HK-2 (cell line): ENCODE measurements around the gene KIF26A.

Experiments
- DNase-seq: peaks from one replicate; pipeline ENCODE4 v3.0.0-alpha.2; 2018; ENCODE audit not compliant: unreplicated experiment

The KIF26A gene

GRCh38 chr14:104112609-104113571, 25.5 kb upstream of the KIF26A start:
- DNase-seq, result no peak

- DNase-seq, result no peak
These were observed 24.6 kb upstream of the KIF26A start for GRCh38 chr14:104113631-104114420.

GRCh38 chr14:104114421-104115130, 23.8 kb upstream of the KIF26A start:
- no peak for DNase-seq

- no peak for DNase-seq
These were observed 23.2 kb upstream of the KIF26A start for GRCh38 chr14:104115131-104115600.

GRCh38 chr14:104115691-104116287, 22.6 kb upstream of the KIF26A start:
- no peak for DNase-seq

- no peak for DNase-seq
These were observed 22.1 kb upstream of the KIF26A start for GRCh38 chr14:104116288-104116755.

GRCh38 chr14:104116756-104117340, 21.5 kb upstream of the KIF26A start:
- no peak for DNase-seq

- DNase-seq, result no peak
These were observed 20.9 kb upstream of the KIF26A start for GRCh38 chr14:104117341-104118005.

- DNase-seq, result no peak
These were observed 20.2 kb upstream of the KIF26A start for GRCh38 chr14:104118006-104118844.

GRCh38 chr14:104119119-104119487, 19.3 kb upstream of the KIF26A start:
- no peak for DNase-seq

GRCh38 chr14:104119488-104120251, 18.7 kb upstream of the KIF26A start:
- DNase-seq, result no peak

GRCh38 chr14:104120281-104120741, 18.1 kb upstream of the KIF26A start:
- DNase-seq, result no peak

- no peak for DNase-seq
These were observed 17.2 kb upstream of the KIF26A start for GRCh38 chr14:104121142-104121541.

GRCh38 chr14:104123879-104124278, 14.5 kb upstream of the KIF26A start:
- DNase-seq, result no peak

GRCh38 chr14:104125011-104125410, 13.4 kb upstream of the KIF26A start:
- no peak for DNase-seq

GRCh38 chr14:104126753-104127152, 11.6 kb upstream of the KIF26A start:
- DNase-seq, result no peak

GRCh38 chr14:104128981-104129380, 9.4 kb upstream of the KIF26A start:
- no peak for DNase-seq

- DNase-seq, result no peak
These were observed 8.8 kb upstream of the KIF26A start for GRCh38 chr14:104129556-104129955.
